ENCODE data around the gene CALHM5.

CALHM5 gene

GRCh38 chr6:116512111-116512559 lies 696 bp downstream of the CALHM5 start:
- DNase-seq = no peak

DNA sequence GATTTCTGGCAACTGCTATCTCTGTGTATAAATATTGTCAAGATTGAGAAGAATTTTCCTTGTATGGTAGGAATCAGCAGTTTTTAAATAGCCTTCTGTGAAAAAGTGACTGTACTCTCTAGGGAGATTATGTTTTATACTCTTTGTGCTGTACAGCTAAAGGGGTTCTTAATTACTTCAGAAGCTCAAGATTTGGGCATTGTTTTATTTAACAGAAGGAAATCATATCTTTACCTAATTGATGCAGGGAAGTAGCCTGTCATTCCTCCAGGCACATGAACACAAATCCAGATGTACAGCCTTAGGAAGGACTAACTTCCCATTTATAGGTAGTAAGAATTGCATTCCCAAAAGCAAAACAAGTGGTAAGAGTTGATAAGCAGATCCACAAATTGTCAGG lies 1.3 kb downstream of the CALHM5 start:
- no peak for DNase-seq

DNA sequence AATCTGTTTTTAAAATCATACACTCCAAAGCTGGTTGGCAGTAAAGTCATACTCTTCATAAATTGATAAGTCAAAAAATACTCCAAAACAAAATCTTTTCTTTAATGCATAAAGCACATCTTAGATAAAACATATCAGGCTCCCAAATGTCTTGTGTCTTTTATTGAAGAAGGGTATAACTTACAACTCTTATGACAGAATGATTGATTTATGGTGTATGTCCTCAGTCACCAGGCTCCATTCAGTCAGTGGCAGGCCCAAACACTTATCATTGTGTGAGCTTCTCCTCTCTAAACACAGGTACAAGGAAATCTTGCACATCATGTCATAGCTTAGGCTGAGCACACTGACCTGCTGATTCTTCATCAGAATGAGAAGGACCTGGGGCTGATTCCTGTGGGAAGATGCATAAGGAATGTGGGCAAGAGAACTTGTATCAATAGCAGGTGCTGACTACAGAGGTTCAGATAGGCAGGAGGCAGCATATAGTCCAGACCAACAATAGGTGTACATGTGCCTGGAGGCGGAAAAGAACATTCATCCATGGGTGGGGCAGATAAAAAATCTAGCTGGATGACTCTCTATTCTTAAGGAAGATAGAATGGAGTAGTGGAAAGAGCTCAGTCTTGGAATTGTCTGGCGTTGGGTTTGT lies 1.9 kb downstream of the CALHM5 start:
- no peak for DNase-seq

DNA sequence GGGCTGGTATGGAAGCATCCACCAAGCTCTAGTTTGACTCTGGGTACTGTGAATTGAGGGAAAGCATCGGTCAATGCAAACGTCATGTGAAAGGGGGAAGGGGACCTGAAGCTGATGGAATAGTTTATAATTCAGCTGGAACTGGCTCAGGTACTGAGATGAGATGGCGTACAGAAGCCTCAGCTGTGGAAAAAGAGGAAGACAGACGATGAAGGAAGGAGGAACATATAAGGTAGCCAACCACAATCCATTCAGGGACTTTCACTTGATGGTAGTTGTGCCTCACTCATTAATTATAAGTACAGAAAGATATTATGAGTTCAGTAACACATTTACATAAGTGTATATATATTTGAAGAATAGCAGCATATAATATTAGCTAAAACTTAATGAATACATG lies 2.7 kb downstream of the CALHM5 start:
- DNase-seq = no peak

DNA sequence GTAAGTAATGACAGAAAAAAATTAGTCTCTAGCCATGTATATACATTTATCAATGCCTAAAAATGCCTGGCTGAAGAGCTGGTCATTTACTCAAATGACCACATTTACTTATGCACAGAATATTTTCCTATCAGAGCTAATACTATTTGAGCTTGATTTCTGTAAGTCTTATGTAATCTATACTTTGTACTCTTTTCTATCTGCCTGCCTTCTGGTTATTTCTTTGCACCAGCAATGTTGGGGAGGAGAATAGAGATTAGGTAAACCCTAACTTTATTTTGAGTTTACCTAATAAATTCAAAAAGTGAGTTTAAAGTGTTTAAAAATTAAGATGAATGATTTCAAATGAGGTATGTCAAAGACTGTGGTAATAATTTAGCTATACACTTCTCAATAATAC lies 3.7 kb downstream of the CALHM5 start:
- no peak for DNase-seq

- no peak for DNase-seq
These were observed 7.4 kb downstream of the CALHM5 start for GRCh38 chr6:116518621-116519368.

- no peak for DNase-seq
These were observed 11.5 kb downstream of the CALHM5 start for GRCh38 chr6:116522896-116523295.

DNA sequence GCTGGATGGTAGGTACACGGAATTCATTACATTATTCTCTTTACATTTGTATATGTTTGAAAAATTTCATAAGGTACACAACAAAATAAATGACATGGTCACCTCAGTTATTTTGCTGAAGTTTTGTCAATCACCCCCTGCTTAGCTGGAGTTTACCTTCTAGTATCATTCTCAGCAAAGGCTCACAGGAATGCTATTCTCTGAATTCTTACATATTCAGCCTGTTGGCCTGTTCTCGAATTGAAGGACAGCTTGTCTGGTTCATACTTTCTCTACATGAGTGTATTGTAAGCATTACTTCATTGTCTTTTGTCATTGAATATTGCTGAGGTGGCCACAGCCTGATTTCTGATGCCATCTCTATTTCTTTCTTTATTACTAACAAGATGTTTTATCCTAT lies 12.8 kb downstream of the CALHM5 start:
- no peak for DNase-seq

DNA sequence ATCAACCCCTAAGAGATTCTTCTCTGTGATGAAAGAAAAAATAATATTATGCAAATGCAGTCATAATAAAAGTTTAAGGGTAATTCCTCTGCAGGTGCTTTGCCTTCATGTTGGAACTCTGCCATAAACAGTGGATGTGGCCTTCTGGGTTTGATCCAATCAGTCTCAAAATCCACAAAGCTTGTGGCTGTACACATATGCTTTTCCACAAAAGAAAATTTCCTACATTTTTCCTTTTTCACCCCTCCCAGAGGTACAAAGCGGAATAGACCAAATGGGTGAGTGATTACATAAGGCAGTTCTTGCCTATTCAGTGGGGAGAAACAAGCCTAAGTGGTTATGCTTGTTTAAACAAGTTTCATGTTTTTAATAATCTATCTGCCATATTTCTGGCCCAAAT lies 16.7 kb downstream of the CALHM5 start:
- DNase-seq = no peak

- no peak for DNase-seq
These were observed 17.3 kb downstream of the CALHM5 start for GRCh38 chr6:116528780-116529179.

DNA sequence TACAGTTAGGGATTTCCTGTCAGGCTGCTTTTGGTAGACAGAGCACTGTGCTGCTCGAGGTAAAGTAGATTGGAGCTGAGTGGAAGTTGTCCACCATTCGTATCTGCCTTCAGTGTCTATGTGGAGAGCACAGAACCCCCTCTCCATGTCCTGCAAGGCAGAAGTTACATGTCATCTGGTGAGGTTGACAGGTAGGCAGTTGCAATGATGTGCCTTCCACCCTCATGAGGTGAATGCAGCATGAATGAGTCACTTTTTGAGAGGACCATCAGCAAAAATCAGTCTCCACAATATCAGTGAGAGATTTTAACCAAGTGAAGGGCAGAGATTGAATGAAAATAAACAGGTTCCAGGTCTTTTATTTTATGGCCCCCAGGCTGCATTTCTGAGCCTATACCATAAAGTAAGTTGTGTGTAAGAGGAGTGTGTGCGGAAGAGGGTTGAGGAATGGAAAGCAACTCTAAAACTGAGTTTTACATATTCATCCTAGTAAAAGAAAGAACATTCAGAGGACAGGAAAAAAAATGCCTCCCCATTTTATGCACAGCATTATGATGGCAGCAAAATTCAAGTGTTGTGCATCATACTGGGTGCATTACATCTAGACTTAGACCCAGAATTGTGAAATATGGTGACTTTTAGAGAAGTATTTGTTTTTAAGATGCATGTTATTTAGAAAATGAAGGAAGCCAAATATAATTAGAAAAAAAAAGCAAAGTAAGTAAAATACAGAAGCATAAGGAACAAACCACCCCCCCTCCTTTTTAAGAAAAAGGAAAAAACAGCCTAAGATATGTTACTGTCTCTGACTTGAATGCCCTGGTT lies 18.2 kb downstream of the CALHM5 start:
- DNase-seq = no peak

DNA sequence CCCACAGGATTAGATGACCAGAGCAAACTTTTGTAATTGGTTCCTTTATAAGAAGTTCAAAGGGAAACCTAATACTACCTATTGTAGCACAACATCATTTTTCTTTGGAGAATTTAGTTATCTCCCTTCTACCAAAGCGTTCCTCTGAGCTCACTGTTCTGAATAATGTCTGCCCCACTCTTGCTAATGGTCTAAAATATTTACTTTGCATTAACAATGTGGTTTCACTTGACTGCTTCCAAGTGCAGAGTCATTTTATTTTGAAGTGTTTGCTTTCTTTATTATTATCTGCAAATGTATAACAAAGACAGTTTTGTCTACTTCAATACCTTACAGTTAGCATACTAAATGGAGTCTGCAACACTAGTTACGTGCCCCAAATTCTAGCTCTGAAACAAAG lies 19.0 kb downstream of the CALHM5 start:
- no peak for DNase-seq

DNA sequence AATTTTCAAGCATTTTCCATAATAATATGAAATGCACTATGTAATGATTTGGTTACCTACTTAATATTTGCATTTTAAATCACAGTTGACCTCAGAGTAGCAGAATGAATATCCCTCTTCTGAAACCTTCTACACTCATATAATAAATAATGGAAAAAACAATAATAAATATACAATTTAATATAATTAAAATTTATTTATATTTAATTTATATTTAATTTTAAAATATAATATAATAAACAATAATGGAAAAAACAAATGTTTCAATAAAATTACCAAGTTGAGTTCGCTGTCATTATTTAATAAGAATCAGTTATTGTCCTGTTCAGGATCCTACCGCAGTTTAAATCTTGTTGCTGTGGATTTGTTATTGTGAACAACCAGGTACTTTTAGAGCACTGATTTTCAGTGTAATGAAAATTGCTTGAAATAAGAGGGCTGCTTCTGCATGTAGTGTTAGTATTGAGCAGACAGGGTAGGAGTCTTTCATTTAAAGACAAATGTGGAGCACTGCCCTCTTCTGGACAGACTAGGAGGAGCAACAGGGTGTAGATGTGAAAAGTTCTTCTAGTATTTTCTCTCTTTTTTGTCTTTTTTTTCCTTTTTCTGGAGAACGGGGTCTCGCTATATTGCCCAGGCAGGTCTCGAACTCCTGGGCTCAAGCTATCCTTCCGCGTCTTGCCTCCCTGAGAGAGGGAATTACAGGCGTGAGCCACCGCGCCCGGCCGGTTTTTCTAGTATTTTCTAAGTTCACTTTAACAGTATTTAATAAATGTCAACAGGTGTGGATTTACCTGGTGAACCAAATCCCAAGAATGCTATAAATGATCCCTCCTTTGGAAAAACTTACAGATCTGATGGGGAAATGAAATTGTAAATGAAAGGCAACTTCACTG lies 20.5 kb downstream of the CALHM5 start:
- peak; percentile 65 for DNase-seq

DNA sequence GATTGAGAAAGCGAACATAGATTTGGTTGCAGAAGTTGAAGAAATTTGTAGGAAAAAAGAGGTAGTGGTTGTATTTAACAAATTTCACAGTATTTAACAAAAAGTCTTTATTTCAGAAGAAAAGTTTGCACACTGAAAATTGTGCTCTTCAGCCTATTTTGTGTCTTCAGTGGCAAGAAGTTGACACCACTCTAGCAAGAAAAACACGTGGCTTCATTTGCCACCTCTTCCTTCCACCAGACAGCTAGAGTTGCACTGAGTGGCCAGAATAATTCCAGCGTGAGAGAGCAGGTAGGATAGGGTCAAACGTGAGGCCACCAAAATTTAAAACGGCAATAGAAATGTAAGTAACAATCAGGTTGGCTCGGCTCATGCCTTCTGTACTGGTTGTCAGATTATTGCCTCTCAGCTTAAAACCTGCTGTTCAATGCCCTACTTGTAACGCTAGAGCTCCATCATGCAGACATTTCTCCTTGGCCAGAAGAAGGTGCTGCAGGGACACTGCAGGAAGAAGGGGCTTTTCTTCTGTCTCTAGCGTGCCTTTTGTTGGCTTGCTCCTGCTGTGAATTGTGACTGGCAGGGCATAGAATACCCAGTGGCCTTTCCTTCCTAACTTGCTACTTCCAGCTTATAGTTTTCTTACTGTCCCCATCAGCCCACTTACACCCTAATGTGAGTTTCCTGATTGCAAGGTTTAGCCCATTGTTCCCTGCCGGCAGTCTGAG lies 22.0 kb downstream of the CALHM5 start:
- DNase-seq = no peak

- DNase-seq = no peak
These were observed 23.7 kb downstream of the CALHM5 start for GRCh38 chr6:116535109-116535508.

- peak; percentile 63 for DNase-seq
These were observed 24.8 kb downstream of the CALHM5 start for GRCh38 chr6:116536216-116536621.

GRCh38 chr6:116542426-116542825 lies 31.0 kb downstream of the CALHM5 start:
- DNase-seq = no peak

DNA sequence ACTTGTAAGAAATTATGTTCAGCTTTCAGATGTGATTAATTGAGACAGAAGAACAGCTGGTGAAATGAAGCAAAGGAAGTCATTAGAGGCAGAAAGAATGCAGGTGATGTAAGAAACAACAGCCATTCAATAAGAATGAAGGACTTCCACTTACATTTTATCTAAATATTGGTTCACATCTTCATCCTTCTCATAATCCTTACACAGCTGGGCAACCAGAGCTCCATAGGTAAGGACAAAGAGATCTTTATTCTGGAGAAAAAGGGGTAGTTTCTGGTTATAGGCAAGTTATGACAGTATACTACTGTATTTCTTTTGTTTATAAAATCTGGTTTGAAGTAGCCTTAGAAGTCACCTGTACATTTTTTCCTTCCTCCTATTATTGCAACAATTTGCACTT lies 31.7 kb downstream of the CALHM5 start:
- DNase-seq = no peak

- no peak for DNase-seq
These were observed 34.2 kb downstream of the CALHM5 start, which contains the start of gene TRAPPC3L for GRCh38 chr6:116545651-116546050. Gene TRAPPC3L (minus strand): TSS chr6:116545684. CDS start chr6:116545514, 170 bp downstream.

DNA sequence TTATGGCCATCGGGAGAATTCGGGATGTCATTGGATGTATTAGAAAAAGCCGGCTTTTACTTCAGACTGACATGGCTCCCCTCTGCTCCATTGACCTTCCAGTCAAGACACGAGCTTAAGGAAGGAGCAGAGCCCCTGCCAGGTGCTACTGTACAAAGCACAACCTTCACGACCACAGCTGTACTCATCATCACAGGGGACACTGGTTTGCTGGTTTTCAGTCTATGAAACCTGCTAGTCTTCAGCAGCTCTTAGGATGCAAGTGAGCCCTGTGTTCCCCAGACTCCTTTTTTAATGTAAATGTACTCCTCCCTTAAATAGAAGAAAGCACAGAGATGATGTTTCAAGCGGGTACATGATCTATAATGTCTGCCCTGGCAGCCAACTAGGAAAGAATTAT lies 35.9 kb downstream of the CALHM5 start:
- DNase-seq = no peak

- DNase-seq = no peak
These were observed 39.4 kb downstream of the CALHM5 start for GRCh38 chr6:116550796-116551195.

- DNase-seq = no peak
These were observed 42.0 kb downstream of the CALHM5 start, which contains the start of gene CALHM4 for GRCh38 chr6:116553451-116553850. Gene CALHM4 (plus strand): TSS chr6:116553751. CDS start chr6:116553794, 43 bp downstream.
